Rectal smooth muscle tissue (tissue), 1 donor: ENCODE results near the gene MMRN1.
"Not testable (repeated sequence)": the region's sequence is repeated elsewhere in the genome, so short reads cannot be mapped to it uniquely, and the experiment has no call there.

ENCODE experiments used
- H3K27ac ChIP-seq: one replicate; pipeline ENCODE4 v1.7.0; 2013; ENCODE audit warnings: low read depth, low read length, inconsistent platforms
- H3K27me3 ChIP-seq: one replicate; pipeline ENCODE4 v1.7.0; 2013; ENCODE audit warnings: low read length; ENCODE audit not compliant: control insufficient read depth, insufficient read depth
- H3K36me3 ChIP-seq: one replicate; pipeline ENCODE4 v1.7.0; 2013; ENCODE audit warnings: low read length; ENCODE audit not compliant: control insufficient read depth, insufficient read depth
- H3K4me1 ChIP-seq: one replicate; pipeline ENCODE4 v1.7.0; 2013; ENCODE audit warnings: low read length; ENCODE audit not compliant: control insufficient read depth, insufficient read depth
- H3K4me3 ChIP-seq: one replicate; pipeline ENCODE4 v1.7.0; 2013; ENCODE audit warnings: low read length
- H3K9ac ChIP-seq: one replicate; pipeline ENCODE4 v1.7.0; 2013; ENCODE audit warnings: low read length

MMRN1 gene

DNA sequence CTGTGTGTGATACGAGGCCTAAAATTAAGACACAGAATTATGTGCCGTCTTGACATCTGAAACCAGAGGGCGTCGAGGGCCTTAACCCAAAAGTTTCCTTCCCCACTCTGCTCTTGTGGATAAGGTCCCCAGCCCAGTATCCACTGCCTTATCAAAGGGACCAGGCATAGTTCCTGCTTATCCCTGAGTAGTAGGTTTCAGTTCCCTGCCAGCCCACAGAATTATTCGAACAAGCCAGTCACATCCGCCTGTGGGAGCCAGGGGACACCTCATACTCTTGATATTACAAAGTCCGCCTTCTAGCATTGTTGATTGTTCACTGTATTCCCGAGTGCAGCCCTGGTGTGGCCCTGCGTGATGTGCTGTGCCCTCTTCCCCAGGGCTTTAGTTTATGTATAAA, 5.4 kb upstream of the MMRN1 start:
- no peak overlapping the region for H3K9ac ChIP-seq
- H3K4me1 ChIP-seq = no peaks in the 10 kb centered on the region
- H3K27me3 ChIP-seq = no peaks in the 10 kb centered on the region
- no peaks in the 10 kb centered on the region for H3K36me3 ChIP-seq
- H3K4me3 ChIP-seq = no peak overlapping the region
- no peak overlapping the region for H3K27ac ChIP-seq

DNA sequence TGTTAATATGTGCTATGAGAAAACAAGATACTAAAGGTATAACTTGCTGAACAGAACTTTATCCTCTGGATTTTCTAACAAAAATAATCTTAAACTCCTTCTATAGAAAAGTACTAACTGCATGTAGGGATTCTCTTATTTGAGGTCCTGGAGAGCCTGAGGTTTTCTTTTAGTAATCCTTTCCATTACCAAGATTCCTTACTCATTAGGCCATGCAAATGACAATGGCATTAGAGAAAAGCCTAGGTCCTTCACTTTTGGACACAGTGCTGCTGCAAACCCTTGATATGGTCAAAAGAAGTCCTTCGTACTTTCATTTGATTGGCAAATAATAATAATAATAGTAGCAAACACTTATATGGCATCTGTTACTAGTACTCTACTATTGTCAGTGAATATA, 3.2 kb downstream of the MMRN1 start:
- H3K27ac ChIP-seq = no peak overlapping the region
- H3K4me3 ChIP-seq = no peak overlapping the region
- H3K9ac ChIP-seq = no peak overlapping the region
- no peaks in the 10 kb centered on the region for H3K4me1 ChIP-seq
- H3K27me3 ChIP-seq = no peaks in the 10 kb centered on the region
- no peaks in the 10 kb centered on the region for H3K36me3 ChIP-seq

DNA sequence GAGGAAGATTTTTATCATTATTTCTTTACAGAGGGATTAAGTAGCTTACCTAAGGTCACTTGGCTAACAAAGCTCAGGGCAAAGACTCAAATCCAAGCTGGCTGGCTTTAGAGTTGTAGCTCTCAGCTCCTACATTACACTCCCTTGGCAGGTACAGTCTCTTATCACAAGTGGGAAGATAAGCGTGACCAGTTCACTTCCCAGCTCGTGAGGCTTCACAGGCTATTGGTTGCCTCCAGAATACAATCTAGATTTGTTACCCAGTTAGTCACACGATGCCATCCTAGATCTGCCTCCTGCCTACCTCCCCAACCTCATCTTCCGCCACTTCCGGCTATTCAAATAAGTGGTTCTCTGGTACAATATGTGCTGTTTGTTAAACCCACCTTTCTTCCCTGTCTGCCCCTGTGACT, 3.7 kb downstream of the MMRN1 start:
- Histone ChIP-seq H3K4me3 (no peak overlapping the region), H3K27ac (no peak overlapping the region)

DNA sequence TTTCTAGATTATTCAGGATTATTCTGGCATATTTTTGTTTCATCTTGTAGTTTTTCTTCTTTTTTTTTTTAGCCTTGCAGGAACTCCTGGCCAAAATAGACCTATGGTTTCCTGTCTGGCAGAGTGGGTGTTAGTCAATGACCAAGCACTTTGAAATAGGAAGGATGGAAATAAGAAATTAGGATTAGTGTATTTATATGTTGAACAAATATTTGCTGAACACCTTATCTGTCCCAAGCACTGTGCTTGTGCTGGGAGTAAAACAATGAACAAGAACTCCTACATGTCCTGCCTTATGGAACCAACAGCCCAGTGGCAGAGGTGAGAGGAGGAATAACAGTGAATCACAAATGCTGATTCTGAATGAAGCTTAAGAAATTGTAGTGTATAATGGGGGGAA, 4.5 kb downstream of the MMRN1 start:
- Histone ChIP-seq H3K27me3 (no peaks in the 10 kb centered on the region), H3K4me1 (no peaks in the 10 kb centered on the region), H3K27ac (no peak overlapping the region), H3K36me3 (no peaks in the 10 kb centered on the region), H3K9ac (no peak overlapping the region), H3K4me3 (no peak overlapping the region)

More for the DNA sequence above, 3.7 kb downstream of the MMRN1 start:
- Histone ChIP-seq H3K36me3 (no peaks in the 10 kb centered on the region), H3K9ac (no peak overlapping the region), H3K27me3 (no peaks in the 10 kb centered on the region), H3K4me1 (no peaks in the 10 kb centered on the region)

DNA sequence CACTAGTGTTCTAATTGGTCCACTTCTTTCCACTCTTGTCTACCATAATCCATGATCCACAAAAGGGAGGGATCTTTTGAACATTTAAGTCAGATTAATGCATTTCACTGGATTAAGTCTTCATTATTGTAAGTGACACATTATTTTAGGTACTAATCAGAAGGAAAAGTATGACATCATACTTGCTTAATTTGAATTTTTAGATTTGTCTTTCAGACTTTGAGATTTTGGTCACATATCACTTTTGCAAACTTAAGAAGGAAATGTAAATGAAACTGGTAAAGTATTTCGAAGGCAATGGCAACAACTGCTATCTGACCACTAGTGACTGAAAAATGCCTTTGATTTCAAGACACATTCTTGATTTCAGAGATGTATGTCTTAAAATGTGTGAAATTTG, 5.2 kb downstream of the MMRN1 start:
- H3K27ac ChIP-seq = no peak overlapping the region
- H3K4me3 ChIP-seq = no peak overlapping the region
- no peaks in the 10 kb centered on the region for H3K4me1 ChIP-seq
- no peaks in the 10 kb centered on the region for H3K27me3 ChIP-seq
- H3K9ac ChIP-seq = no peak overlapping the region
- no peaks in the 10 kb centered on the region for H3K36me3 ChIP-seq

DNA sequence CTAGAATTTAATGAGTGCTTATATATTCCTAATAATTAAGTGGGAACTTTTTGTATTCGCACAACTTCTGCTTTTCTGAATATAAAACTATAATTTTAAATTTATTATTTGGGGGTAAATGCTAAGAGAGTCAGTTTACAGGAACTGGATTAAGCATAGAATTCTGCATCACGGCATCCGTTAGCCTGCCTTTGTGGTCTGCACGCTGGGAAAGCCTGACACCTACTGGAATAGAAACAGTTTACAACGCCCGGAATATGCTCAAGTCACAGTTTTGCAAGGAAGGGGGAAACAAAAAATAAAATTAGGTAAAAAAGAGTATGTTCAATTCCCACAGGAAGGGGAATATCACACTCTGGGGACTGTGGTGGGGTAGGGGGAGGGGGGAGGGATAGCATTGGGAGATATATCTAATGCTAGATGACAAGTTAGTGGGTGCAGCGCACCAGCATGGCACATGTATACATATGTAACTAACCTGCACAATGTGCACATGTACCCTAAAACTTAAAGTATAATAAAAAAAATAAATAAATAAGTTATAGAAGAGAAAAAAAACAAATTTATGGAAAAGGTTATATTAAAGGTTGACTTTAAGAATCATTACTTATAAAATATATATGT, 7.3 kb downstream of the MMRN1 start:
- H3K4me1 ChIP-seq, H3K4me3 ChIP-seq, H3K27ac ChIP-seq, H3K27me3 ChIP-seq, H3K9ac ChIP-seq, H3K36me3 ChIP-seq: not testable (repeated sequence)

DNA sequence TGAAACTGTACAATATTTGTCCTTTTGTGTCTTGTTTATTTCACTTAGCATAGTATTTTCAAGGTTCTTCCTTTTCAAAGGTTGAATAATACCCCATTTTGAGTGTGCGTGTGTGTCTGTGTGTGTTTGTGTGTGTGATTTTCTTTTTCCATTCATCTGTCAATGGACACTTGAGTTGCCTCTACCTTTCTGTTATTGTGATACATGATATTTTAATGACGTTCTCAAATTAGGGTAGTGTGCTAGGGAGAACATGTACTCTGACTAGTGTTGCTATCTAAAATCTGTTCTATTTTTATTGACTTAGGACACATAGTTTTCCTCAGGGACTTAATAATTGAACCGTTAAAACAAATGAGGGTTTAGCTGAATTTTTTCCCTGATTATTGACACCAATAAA, 9.9 kb downstream of the MMRN1 start:
- no peaks in the 10 kb centered on the region for H3K27me3 ChIP-seq
- H3K4me1 ChIP-seq = no peaks in the 10 kb centered on the region
- H3K27ac ChIP-seq = no peak overlapping the region
- no peaks in the 10 kb centered on the region for H3K36me3 ChIP-seq
- no peak overlapping the region for H3K9ac ChIP-seq
- no peak overlapping the region for H3K4me3 ChIP-seq

DNA sequence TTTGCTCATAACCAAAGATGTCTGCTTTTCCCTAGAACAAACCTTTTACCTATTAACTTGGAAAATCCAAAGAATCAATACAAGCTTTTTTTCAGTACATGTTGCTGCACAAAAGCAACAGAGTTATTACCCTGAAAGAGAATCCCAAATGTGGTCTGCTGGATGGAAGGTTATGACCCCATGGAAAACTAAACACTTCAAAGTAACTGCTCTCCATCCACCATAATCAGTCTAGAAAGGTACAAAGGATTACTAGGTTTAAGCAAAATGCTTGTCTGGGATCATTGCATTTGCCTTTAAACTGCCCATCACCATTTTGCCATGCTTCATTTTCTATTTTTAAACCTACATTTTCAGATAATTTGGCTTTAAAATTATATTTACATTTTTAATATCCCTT, 11.7 kb downstream of the MMRN1 start:
- no peaks in the 10 kb centered on the region for H3K4me1 ChIP-seq
- no peak overlapping the region for H3K4me3 ChIP-seq
- H3K27me3 ChIP-seq = no peaks in the 10 kb centered on the region
- H3K27ac ChIP-seq = no peak overlapping the region
- no peaks in the 10 kb centered on the region for H3K36me3 ChIP-seq
- H3K9ac ChIP-seq = no peak overlapping the region

DNA sequence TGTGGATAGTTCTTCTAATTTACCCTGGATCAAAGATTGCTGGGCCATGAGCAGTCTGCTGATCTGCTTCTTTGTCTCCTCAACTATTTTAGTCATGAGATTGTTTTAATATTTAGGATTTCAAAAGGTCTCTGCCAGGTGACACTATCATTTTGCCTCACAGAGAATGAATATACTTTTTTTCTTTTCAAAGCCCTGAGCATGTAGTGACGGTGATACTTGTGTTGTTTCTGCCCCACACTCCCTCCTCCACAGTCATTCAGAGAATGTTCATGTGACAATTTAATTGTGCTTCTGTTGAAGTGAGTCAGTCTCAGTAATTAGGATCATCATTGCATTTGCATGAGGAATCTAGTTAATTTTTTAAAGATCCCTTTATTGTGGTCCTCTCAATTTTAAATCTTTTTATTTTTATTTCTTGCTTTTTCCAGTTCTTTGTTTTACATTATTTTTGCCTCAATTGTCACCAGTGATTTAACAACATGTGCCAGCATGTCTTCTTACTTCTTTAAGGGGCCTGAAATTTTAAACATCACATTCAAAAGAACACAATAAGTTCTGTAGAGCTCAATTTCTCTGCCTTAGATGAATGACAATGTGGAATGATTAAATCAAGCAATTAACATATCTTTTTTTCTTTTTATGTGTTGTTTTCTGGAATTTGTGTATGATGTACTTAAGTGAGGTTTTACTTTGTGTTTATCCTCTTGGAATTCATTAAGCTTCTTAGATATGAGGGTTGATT, 12.3 kb downstream of the MMRN1 start:
- Histone ChIP-seq H3K36me3 (no peaks in the 10 kb centered on the region), H3K4me3 (no peak overlapping the region), H3K27me3 (no peaks in the 10 kb centered on the region), H3K9ac (no peak overlapping the region), H3K4me1 (no peaks in the 10 kb centered on the region), H3K27ac (no peak overlapping the region)

DNA sequence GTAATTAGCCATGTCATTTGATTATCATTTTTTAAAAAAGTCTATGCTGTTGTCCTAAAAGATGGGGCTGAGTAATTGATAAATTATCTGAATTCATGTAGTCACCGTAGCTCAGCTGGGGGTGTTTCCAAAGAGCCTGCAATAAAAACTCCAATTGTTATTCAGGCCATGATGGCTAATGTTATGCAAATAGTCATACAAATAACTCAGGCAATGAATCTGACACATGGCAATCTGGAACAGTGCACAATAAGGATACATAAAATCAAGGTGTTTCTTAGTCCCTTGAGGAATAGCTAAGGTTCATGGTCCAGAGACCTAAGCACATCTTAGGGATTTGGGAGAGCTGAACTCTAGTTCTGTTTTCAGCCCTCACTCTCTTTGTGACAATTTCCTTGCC, 15.2 kb downstream of the MMRN1 start:
- H3K4me3 ChIP-seq = no peak overlapping the region
- H3K4me1 ChIP-seq = no peaks in the 10 kb centered on the region
- H3K27me3 ChIP-seq = no peaks in the 10 kb centered on the region
- H3K36me3 ChIP-seq = no peaks in the 10 kb centered on the region
- no peak overlapping the region for H3K9ac ChIP-seq
- H3K27ac ChIP-seq = no peak overlapping the region

DNA sequence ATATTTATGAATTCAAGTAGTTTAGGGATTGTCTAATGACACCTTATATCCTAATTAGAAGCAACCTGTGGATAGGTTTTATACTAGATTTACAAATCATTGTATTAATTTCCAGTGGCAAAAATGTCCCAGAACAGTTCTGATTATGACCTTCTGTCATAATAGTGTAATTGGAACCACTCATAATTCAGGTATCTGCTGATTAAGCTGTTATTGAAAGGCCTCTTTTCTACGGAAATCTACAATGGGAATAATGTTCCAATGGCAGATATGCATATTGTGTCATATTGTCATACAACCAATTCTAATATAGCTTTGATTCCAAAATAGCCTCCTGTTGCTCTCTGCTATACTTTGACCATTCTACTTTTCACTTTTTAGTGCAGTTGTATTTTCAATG, 19.0 kb downstream of the MMRN1 start:
- Histone ChIP-seq H3K27ac (no peak overlapping the region), H3K27me3 (no peaks in the 10 kb centered on the region), H3K36me3 (no peaks in the 10 kb centered on the region), H3K9ac (no peak overlapping the region), H3K4me3 (no peak overlapping the region), H3K4me1 (no peaks in the 10 kb centered on the region)

DNA sequence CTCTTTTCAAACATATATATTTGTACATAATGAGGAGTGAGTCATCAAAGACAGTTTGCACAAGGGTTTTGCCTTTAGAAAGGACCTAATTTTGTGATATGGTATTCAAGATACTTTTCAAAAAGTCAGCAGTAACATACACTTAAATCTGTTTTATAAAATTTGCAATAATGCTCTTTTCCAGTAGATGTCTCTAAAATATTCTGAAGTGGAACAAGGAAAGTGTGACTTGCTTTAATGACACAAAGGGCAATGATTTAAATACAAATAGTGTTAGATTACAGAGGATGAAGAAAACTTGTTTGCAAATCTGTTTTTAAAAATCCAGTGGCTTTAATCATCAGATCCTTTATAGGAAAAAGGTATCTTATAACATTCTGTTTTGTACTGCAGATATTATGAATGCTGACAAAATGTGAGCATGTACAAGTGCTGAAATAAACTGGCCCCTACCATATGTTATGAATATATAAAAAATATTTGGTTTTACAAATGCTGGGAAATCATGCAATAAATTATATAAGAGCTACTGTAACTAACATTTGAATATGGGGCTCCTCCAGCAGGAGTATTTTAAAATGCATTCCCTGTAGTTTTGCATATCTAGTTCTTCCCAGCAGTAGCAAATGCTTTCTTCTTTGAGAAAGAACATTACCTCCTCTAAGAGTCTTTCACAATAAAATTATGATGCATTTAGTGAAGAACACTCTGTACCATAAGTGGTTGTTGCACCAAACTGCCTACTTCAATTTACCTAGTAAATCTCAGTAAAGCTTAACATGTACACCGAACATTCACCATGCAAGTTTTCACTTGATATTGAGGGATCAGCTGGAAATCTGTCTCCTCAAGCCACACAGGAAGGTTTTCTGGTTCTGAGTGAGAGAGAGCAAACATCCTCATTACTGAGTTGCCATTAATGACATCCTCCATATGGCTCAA, 20.2 kb downstream of the MMRN1 start:
- Histone ChIP-seq H3K27me3 (no peaks in the 10 kb centered on the region), H3K4me1 (no peaks in the 10 kb centered on the region)

More for the DNA sequence above, 20.2 kb downstream of the MMRN1 start:
- Histone ChIP-seq H3K27ac (no peak overlapping the region), H3K36me3 (no peaks in the 10 kb centered on the region), H3K9ac (no peak overlapping the region), H3K4me3 (no peak overlapping the region)
